ENCODE results near the gene BLM. TPM values are rescaled to one million over a fixed set of nuclear protein-coding genes. Genes with fewer than 3 reads are reported as not detected.
"Not testable (repeated sequence)": the region's sequence is repeated elsewhere in the genome, so short reads cannot be mapped to it uniquely, and the experiment has no call there.

Gene BLM
- polyA plus RNA-seq (ENCODE audit: insufficient read length in 3 of 3): 10 to 100 TPM; 10.4 to 12.2 (median 11.5) TPM
- long read RNA-seq, donor 1: 0 reads
- long read RNA-seq, donor 2: 0 reads
- long read RNA-seq, donor 3: 0 reads
- long read RNA-seq, donor 4: 0 reads
- long read RNA-seq, donor 5: 0 reads
- long read RNA-seq, donor 6: 0 reads
- long read RNA-seq, donor 7: 0 reads
- long read RNA-seq, donor 8: 0 reads
- long read RNA-seq, donor 9: 0 reads
- long read RNA-seq, donor 10: 0 reads
- long read RNA-seq, donor 11: 0 reads
- long read RNA-seq, donor 12: 0 reads
- long read RNA-seq, donor 13: 0 reads
- long read RNA-seq, donor 14, full-length matches to known transcripts: 1 of 1 reads
- long read RNA-seq, donor 14, partial matches to known transcripts: 0 of 1 reads
- long read RNA-seq, donor 14, other reads (novel, unspliced or antisense): 0 of 1 reads
- long read RNA-seq, donor 15: 0 reads
- long read RNA-seq, donor 16, full-length matches to known transcripts: 2 of 2 reads
- long read RNA-seq, donor 16, partial matches to known transcripts: 0 of 2 reads
- long read RNA-seq, donor 16, other reads (novel, unspliced or antisense): 0 of 2 reads

- DNase-seq (ENCODE audit: extremely low read depth in 1 of 11, low read depth in 9 of 11, low spot score in 4 of 11): peak; percentile 87 to 96 (median 94)
Observed at GRCh38 chr15:90716976-90717821, at the start of gene BLM. Gene BLM (plus strand): TSS chr15:90717346. CDS start chr15:90747393, 30,047 bp downstream.

- not testable (repeated sequence) for DNase-seq (ENCODE audit: extremely low read depth in 1 of 11, low read depth in 9 of 11, low spot score in 4 of 11)
Observed at GRCh38 chr15:90667755-90668345, 49.3 kb upstream of the BLM start.

GRCh38 chr15:90670631-90671030, 46.5 kb upstream of the BLM start:
- not testable (repeated sequence) for DNase-seq (ENCODE audit: extremely low read depth in 1 of 11, low read depth in 9 of 11, low spot score in 4 of 11)

- DNase-seq (ENCODE audit: extremely low read depth in 1 of 11, low read depth in 9 of 11, low spot score in 4 of 11): no peak
Observed at GRCh38 chr15:90671216-90671615, 45.9 kb upstream of the BLM start.

- DNase-seq (ENCODE audit: extremely low read depth in 1 of 11, low read depth in 9 of 11, low spot score in 4 of 11): not testable (repeated sequence)
Observed at GRCh38 chr15:90673357-90673756, 43.8 kb upstream of the BLM start.

GRCh38 chr15:90674476-90674875, 42.7 kb upstream of the BLM start:
- DNase-seq (ENCODE audit: extremely low read depth in 1 of 11, low read depth in 9 of 11, low spot score in 4 of 11): no peak

- DNase-seq (ENCODE audit: extremely low read depth in 1 of 11, low read depth in 9 of 11, low spot score in 4 of 11): no peak
Observed at GRCh38 chr15:90675464-90675863, 41.7 kb upstream of the BLM start.

GRCh38 chr15:90677807-90678790, 39.0 kb upstream of the BLM start:
- DNase-seq (ENCODE audit: extremely low read depth in 1 of 11, low read depth in 9 of 11, low spot score in 4 of 11): no peak

GRCh38 chr15:90679959-90680358, 37.2 kb upstream of the BLM start:
- no peak for DNase-seq (ENCODE audit: extremely low read depth in 1 of 11, low read depth in 9 of 11, low spot score in 4 of 11)

GRCh38 chr15:90680371-90680935, 36.7 kb upstream of the BLM start:
- DNase-seq (ENCODE audit: extremely low read depth in 1 of 11, low read depth in 9 of 11, low spot score in 4 of 11): no peak

- DNase-seq (ENCODE audit: extremely low read depth in 1 of 11, low read depth in 9 of 11, low spot score in 4 of 11): no peak
Observed at GRCh38 chr15:90681056-90681455, 36.1 kb upstream of the BLM start.

- no peak for DNase-seq (ENCODE audit: extremely low read depth in 1 of 11, low read depth in 9 of 11, low spot score in 4 of 11)
Observed at GRCh38 chr15:90681480-90681879, 35.7 kb upstream of the BLM start.

- no peak for DNase-seq (ENCODE audit: extremely low read depth in 1 of 11, low read depth in 9 of 11, low spot score in 4 of 11)
Observed at GRCh38 chr15:90683371-90683770, 33.8 kb upstream of the BLM start.

- DNase-seq (ENCODE audit: extremely low read depth in 1 of 11, low read depth in 9 of 11, low spot score in 4 of 11): no peak
Observed at GRCh38 chr15:90683876-90684275, 33.3 kb upstream of the BLM start.

GRCh38 chr15:90684281-90684680, 32.9 kb upstream of the BLM start:
- peak in 3 of 11 donors; percentile 12 to 34 (median 17) for DNase-seq (ENCODE audit: extremely low read depth in 1 of 11, low read depth in 9 of 11, low spot score in 4 of 11)

GRCh38 chr15:90685591-90686434, 31.3 kb upstream of the BLM start:
- DNase-seq (ENCODE audit: extremely low read depth in 1 of 11, low read depth in 9 of 11, low spot score in 4 of 11): no peak
